ENCODE results near the gene LRRC73. TPM values are rescaled to one million over a fixed set of nuclear protein-coding genes. Genes with fewer than 3 reads are reported as not detected.

Gene LRRC73
- total and polyA plus RNA-seq, 4 experiments from 2014 or later = 0.55 to 0.67 TPM; not detected in 2

DNA sequence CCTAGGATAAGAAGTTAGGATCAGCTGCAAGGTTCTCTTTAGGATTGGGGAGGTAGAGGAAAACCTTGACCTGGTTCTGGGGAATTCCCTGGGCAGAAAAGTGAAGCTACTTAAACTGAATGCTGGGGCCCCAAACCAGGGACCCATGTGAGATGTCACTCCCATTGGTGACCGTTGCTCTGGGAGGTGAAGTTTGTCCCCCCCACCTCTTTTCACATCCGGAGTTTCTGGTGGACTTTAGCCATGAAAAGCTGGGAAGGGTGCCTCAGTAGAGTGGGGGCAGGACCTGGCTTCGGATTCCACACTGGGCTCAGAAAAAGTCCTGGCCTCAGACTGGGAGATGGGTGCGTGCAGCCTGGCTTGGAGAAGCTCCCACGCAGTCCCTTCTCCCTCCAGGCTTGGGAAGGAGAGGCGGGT lies 19.6 kb downstream of the LRRC73 start:
- Mint-ChIP-seq H3K9me3 (peaks cover 0 to 2% (median 0%) of the 10 kb centered on the region in 8 donors), H3K27me3 (no peaks in the 10 kb centered on the region), H3K4me1 (peaks cover 25 to 40% (median 27%) of the 10 kb centered on the region in 4 donors), H3K36me3 (peaks cover 4 to 21% of the 10 kb centered on the region in 2 donors), H3K4me3 (no peak overlapping the region), H3K27ac (peak overlapping the region in 1 of 7 donors; percentile 48)
- Histone ChIP-seq H3K36me3 (ENCODE audit: insufficient read depth, low read length) (no peaks in the 10 kb centered on the region), H3K4me3 (ENCODE audit: low read length in 2 of 2) (no peak overlapping the region), H3K27ac (ENCODE audit: low read depth, low read length) (no peak overlapping the region), H3K27me3 (ENCODE audit: insufficient read depth, low read length) (no peaks in the 10 kb centered on the region), H3K4me1 (ENCODE audit: insufficient read depth, low read length) (peaks cover 25% of the 10 kb centered on the region), H3K9me3 (ENCODE audit: control insufficient read depth in 1 of 2, low read length in 2 of 2) (no peaks in the 10 kb centered on the region)
- ChIA-PET POLR2A (ENCODE audit: partially characterized antibody) (no interaction called here), CTCF (ENCODE audit: partially characterized antibody) (interaction anchor here (0.6 to 9.1 kb wide), 2 partner anchors 14 to 83 kb away, joined by 3 to 108 read pairs; no protein-coding TSS in a partner anchor)
- intact Hi-C loops (cut with micrococcal nuclease) = loop anchor here (1.0 kb wide), 1 partner anchor 9 kb away; no protein-coding TSS in a partner anchor
- no peak for DNase-seq

- no peak overlapping the region for H3K27ac ChIP-seq (ENCODE audit: low read depth, low read length)
- peaks cover 17 to 39% (median 21%) of the 10 kb centered on the region in 4 donors for H3K4me1 Mint-ChIP-seq
- no peaks in the 10 kb centered on the region for H3K36me3 ChIP-seq (ENCODE audit: insufficient read depth, low read length)
- CTCF ChIA-PET (ENCODE audit: partially characterized antibody) = interaction anchor here (1.0 to 9.1 kb wide), 3 partner anchors 9 to 37 kb away, joined by 3 to 108 read pairs (median 3); no protein-coding TSS in a partner anchor
- H3K27me3 ChIP-seq (ENCODE audit: insufficient read depth, low read length) = no peaks in the 10 kb centered on the region
- no peaks in the 10 kb centered on the region for H3K27me3 Mint-ChIP-seq
- peak overlapping the region in 3 of 7 donors; percentile 22 to 68 (median 60) for H3K27ac Mint-ChIP-seq
- peaks cover 4 to 22% of the 10 kb centered on the region in 2 donors for H3K36me3 Mint-ChIP-seq
- H3K4me3 Mint-ChIP-seq = no peak overlapping the region
- DNase-seq = no peak
- intact Hi-C loops (cut with micrococcal nuclease) = loop anchor here (1.0 kb wide), 1 partner anchor 8 kb away; no protein-coding TSS in a partner anchor
- POLR2A ChIA-PET (ENCODE audit: partially characterized antibody) = no interaction called here
- H3K4me1 ChIP-seq (ENCODE audit: insufficient read depth, low read length) = peaks cover 15% of the 10 kb centered on the region
- H3K9me3 Mint-ChIP-seq = peaks cover 0 to 2% (median 0%) of the 10 kb centered on the region in 8 donors
- H3K4me3 ChIP-seq (ENCODE audit: low read length in 2 of 2) = no peak overlapping the region
- H3K9me3 ChIP-seq (ENCODE audit: control insufficient read depth in 1 of 2, low read length in 2 of 2) = no peaks in the 10 kb centered on the region
Observed at GRCh38 chr6:43489277-43490072, 20.7 kb downstream of the LRRC73 start.

DNA sequence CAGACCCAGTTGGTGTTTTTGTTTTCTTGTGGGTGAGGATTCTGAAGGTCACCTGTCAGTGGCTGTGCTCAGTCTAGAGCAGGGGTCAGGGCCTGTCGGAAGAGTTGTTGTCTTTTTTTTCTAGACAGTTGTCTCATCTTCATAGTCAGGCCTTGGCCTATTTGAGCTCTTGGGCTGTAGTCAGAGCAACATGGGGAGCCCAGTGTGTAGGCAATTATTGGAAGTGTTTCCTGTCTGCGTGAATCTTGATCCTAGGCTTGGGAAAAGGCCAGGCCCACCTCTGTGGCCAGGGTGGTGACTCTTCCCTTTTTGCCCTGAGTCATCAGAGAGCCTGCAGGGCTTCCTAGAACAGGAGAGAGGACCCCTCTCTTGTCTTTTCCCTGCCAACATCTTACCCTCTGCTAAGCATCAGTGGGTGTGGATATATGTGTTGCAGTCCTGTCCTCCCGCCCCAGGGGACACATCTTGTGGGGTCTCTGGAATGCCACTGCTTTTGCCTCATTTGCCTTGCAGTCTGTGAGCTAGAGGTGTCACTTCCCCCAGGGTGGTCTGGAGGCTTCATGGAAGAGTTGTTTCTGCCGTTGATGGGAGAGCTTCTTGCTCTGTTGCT lies 21.4 kb downstream of the LRRC73 start:
- no peaks in the 10 kb centered on the region for H3K27me3 ChIP-seq (ENCODE audit: insufficient read depth, low read length)
- H3K9me3 Mint-ChIP-seq = peaks cover 0 to 2% (median 0%) of the 10 kb centered on the region in 8 donors
- H3K27ac Mint-ChIP-seq = peak overlapping the region in 2 of 7 donors; percentile 17 to 68
- peaks cover 4 to 20% of the 10 kb centered on the region in 2 donors for H3K36me3 Mint-ChIP-seq
- H3K4me1 ChIP-seq (ENCODE audit: insufficient read depth, low read length) = peaks cover 8% of the 10 kb centered on the region
- intact Hi-C loops (cut with micrococcal nuclease) = no loop called here
- no peak for DNase-seq
- H3K4me3 ChIP-seq (ENCODE audit: low read length in 2 of 2) = no peak overlapping the region
- H3K36me3 ChIP-seq (ENCODE audit: insufficient read depth, low read length) = no peaks in the 10 kb centered on the region
- H3K4me1 Mint-ChIP-seq = peaks cover 10 to 33% (median 16%) of the 10 kb centered on the region in 4 donors
- no peak overlapping the region for H3K27ac ChIP-seq (ENCODE audit: low read depth, low read length)
- ChIA-PET CTCF (ENCODE audit: partially characterized antibody) (interaction anchor here (1.0 to 9.1 kb wide), 3 partner anchors 9 to 36 kb away, joined by 3 to 108 read pairs (median 3); no protein-coding TSS in a partner anchor), POLR2A (ENCODE audit: partially characterized antibody) (no interaction called here)
- H3K4me3 Mint-ChIP-seq = no peak overlapping the region
- H3K9me3 ChIP-seq (ENCODE audit: control insufficient read depth in 1 of 2, low read length in 2 of 2) = no peaks in the 10 kb centered on the region
- H3K27me3 Mint-ChIP-seq = no peaks in the 10 kb centered on the region

DNA sequence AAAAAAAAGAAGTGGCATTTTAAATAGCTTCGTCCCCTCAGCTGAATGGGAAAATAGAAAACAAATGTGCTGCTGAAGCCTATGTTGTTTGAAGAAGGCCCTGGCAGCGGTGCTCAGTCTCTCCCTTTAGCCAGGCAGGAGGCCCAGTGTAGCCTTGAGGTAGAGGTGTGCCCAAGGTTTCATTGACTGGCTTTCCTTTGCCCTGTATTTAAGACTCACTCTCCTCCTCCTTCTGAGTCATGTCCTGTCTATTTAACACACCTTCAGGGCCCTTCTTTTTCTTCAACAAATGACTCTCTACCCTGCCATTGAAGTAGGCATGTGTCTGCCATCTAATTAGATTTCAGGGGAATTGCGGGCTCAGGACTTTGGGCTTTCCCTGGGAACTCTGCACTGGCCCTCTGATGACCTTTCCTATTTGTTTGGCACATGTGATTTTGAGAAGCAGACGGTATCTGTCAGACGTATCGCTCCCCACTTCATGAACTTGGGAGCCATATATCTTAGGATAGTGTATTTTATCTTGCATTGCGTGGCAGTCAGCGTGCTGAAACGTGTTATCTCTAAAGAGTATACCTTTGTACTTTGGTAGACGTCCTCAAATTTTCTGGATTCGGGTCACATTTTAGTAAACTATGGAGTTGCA lies 28.4 kb downstream of the LRRC73 start:
- Histone ChIP-seq H3K27me3 (ENCODE audit: insufficient read depth, low read length) (no peaks in the 10 kb centered on the region), H3K4me3 (ENCODE audit: low read length in 2 of 2) (no peak overlapping the region), H3K27ac (ENCODE audit: low read depth, low read length) (no peak overlapping the region), H3K9me3 (ENCODE audit: control insufficient read depth in 1 of 2, low read length in 2 of 2) (no peaks in the 10 kb centered on the region), H3K4me1 (ENCODE audit: insufficient read depth, low read length) (peaks cover 25% of the 10 kb centered on the region), H3K36me3 (ENCODE audit: insufficient read depth, low read length) (no peaks in the 10 kb centered on the region)
- ChIA-PET POLR2A (ENCODE audit: partially characterized antibody) (no interaction called here), CTCF (ENCODE audit: partially characterized antibody) (interaction anchor here (0.9 kb wide), 1 partner anchor 13 kb away, joined by 4 read pairs; no protein-coding TSS in a partner anchor)
- Mint-ChIP-seq H3K36me3 (peaks cover 0 to 19% of the 10 kb centered on the region in 2 donors), H3K4me1 (peaks cover 42 to 56% (median 48%) of the 10 kb centered on the region in 4 donors), H3K27ac (peak overlapping the region in 1 of 7 donors; percentile 26), H3K4me3 (no peak overlapping the region), H3K27me3 (no peaks in the 10 kb centered on the region), H3K9me3 (no peaks in the 10 kb centered on the region)
- intact Hi-C loops (cut with micrococcal nuclease) = loop anchor here (1.0 kb wide), 1 partner anchor 9 kb away; no protein-coding TSS in a partner anchor
- no peak for DNase-seq

- no peak overlapping the region for H3K4me3 Mint-ChIP-seq
- peaks cover 42 to 59% (median 51%) of the 10 kb centered on the region in 4 donors for H3K4me1 Mint-ChIP-seq
- DNase-seq = no peak
- POLR2A ChIA-PET (ENCODE audit: partially characterized antibody) = no interaction called here
- H3K36me3 Mint-ChIP-seq = peaks cover 0 to 17% of the 10 kb centered on the region in 2 donors
- Histone ChIP-seq H3K4me3 (ENCODE audit: low read length in 2 of 2) (no peak overlapping the region), H3K27me3 (ENCODE audit: insufficient read depth, low read length) (no peaks in the 10 kb centered on the region), H3K9me3 (ENCODE audit: control insufficient read depth in 1 of 2, low read length in 2 of 2) (no peaks in the 10 kb centered on the region), H3K4me1 (ENCODE audit: insufficient read depth, low read length) (peaks cover 28% of the 10 kb centered on the region), H3K27ac (ENCODE audit: low read depth, low read length) (no peak overlapping the region), H3K36me3 (ENCODE audit: insufficient read depth, low read length) (no peaks in the 10 kb centered on the region)
- H3K27me3 Mint-ChIP-seq = no peaks in the 10 kb centered on the region
- CTCF ChIA-PET (ENCODE audit: partially characterized antibody) = interaction anchor here (0.9 to 3.1 kb wide), 3 partner anchors 14 to 29 kb away, joined by 3 to 22 read pairs (median 4); no protein-coding TSS in a partner anchor
- no peaks in the 10 kb centered on the region for H3K9me3 Mint-ChIP-seq
- peak overlapping the region in 2 of 7 donors; percentile 32 to 60 for H3K27ac Mint-ChIP-seq
- intact Hi-C loops (cut with micrococcal nuclease) = loop anchor here (1.0 kb wide), 1 partner anchor 9 kb away; no protein-coding TSS in a partner anchor
Observed at GRCh38 chr6:43481075-43481474, 29.1 kb downstream of the LRRC73 start.

- intact Hi-C loops (cut with micrococcal nuclease) = no loop called here
- Mint-ChIP-seq H3K27ac (peak overlapping the region; percentile 89 to 99 (median 97)), H3K9me3 (no peaks in the 10 kb centered on the region), H3K27me3 (no peaks in the 10 kb centered on the region), H3K4me3 (peak overlapping the region; percentile 85 to 97 (median 92)), H3K4me1 (peaks cover 40 to 49% (median 43%) of the 10 kb centered on the region in 4 donors), H3K36me3 (peaks cover 0 to 13% of the 10 kb centered on the region in 2 donors)
- CTCF ChIA-PET (ENCODE audit: partially characterized antibody) = interaction anchor here (0.8 to 1.8 kb wide), 6 partner anchors 9 to 169 kb away, joined by 3 to 11 read pairs (median 3); partner anchors contain the start of gene CRIP3
- peaks cover 28% of the 10 kb centered on the region for H3K4me1 ChIP-seq (ENCODE audit: insufficient read depth, low read length)
- no peaks in the 10 kb centered on the region for H3K27me3 ChIP-seq (ENCODE audit: insufficient read depth, low read length)
- POLR2A ChIA-PET (ENCODE audit: partially characterized antibody) = interaction anchor here (0.8 to 3.5 kb wide), 10 partner anchors 14 to 914 kb away, joined by 3 to 33 read pairs (median 6); partner anchors contain the start of genes ABCC10, DLK2, DNPH1 and UBR2
- H3K9me3 ChIP-seq (ENCODE audit: control insufficient read depth in 1 of 2, low read length in 2 of 2) = no peaks in the 10 kb centered on the region
- peak overlapping the region; percentile 97 for H3K27ac ChIP-seq (ENCODE audit: low read depth, low read length)
- DNase-seq = peak in 4 of 5 donors; percentile 10 to 49 (median 16)
- H3K36me3 ChIP-seq (ENCODE audit: insufficient read depth, low read length) = no peaks in the 10 kb centered on the region
- peak overlapping the region; percentile 45 to 69 for H3K4me3 ChIP-seq (ENCODE audit: low read length in 2 of 2)
Observed at GRCh38 chr6:43478008-43478372, 32.2 kb downstream of the LRRC73 start.
